Endothelial cell of umbilical vein (primary cell): ENCODE measurements around the gene ASB1. TPM values are rescaled to one million over a fixed set of nuclear protein-coding genes. Genes with fewer than 3 reads are reported as not detected.

Experiments
- BruUV-seq: library from RNA; stranded (reverse); fragments of 400-500 nt; replicated peaks from 2 replicates; lab custom pipeline; 2021; lab: Mats Ljungman, UMichigan
- CTCF ChIA-PET: fragments of 300-600, 350-600 bp; sonication (Branson Sonifier 250); formaldehyde crosslinking; loops from one replicate; lab custom pipeline; 2021; ENCODE audit warnings: antibody characterized with exemption, inconsistent platforms; lab: Charles Lee
- POLR2A ChIA-PET: fragments of 300-600, 350-600 bp; sonication (Branson Sonifier 250); formaldehyde crosslinking; loops from one replicate; lab custom pipeline; 2021; ENCODE audit warnings: antibody characterized with exemption, inconsistent platforms; lab: Charles Lee
- DNase-seq: peaks from one replicate; pipeline ENCODE4 v3.0.0-alpha.2; 2011; ENCODE audit warnings: low read depth, low spot score
- FAIRE-seq: peaks from 2 replicates; lab custom pipeline; 2011; peaks lifted over from hg19 to GRCh38; lab: Jason Lieb, UNC
- H2AFZ ChIP-seq: 2 replicates; pipeline ENCODE4 v1.6.0; 2012; ENCODE audit warnings: low read depth, low read length, control low read depth, inconsistent platforms
- H3K27ac ChIP-seq: 2 replicates; pipeline ENCODE4 v1.5.1; 2011; ENCODE audit warnings: low read depth, mild to moderate bottlenecking, control low read depth, low read length, moderate library complexity; ENCODE audit not compliant: insufficient read depth
- H3K27me3 ChIP-seq, 2 experiments: 2 replicates each; pipeline versions ENCODE4 v1.6.0 to v1.6.1; 2011; ENCODE audit warnings: low read length in 2 of 2, mixed read lengths in 1 of 2; ENCODE audit not compliant: control insufficient read depth in 2 of 2, insufficient read depth in 2 of 2
- H3K36me3 ChIP-seq, 2 experiments: 2 replicates in 1 of 2; 3 replicates in 1 of 2; pipeline ENCODE4 v1.5.1; 2011; ENCODE audit warnings: low read length in 2 of 2, mild to moderate bottlenecking in 1 of 2, moderate library complexity in 1 of 2; ENCODE audit not compliant: control insufficient read depth in 2 of 2, insufficient read depth in 2 of 2; ENCODE audit errors: extremely low read depth in 1 of 2
- H3K4me1 ChIP-seq: 3 replicates; pipeline ENCODE4 v1.5.1; 2011; ENCODE audit warnings: mild to moderate bottlenecking, low read length; ENCODE audit not compliant: control insufficient read depth, insufficient read depth; ENCODE audit errors: extremely low read depth
- H3K4me2 ChIP-seq: 2 replicates; pipeline ENCODE4 v1.6.1; 2011; ENCODE audit warnings: low read length, control low read depth, mixed read lengths; ENCODE audit not compliant: insufficient read depth
- H3K4me3 ChIP-seq, 3 experiments: fragments of 200-600 bp in 1 of 3; sonication (generic), shearing (Covaris generic) in 1 of 3; replicated peaks in 1 of 3; 2 replicates each; pipeline ENCODE4 v1.5.1; 2011 to 2016; ENCODE audit warnings: control low read depth in 3 of 3, low read length in 3 of 3, mild to moderate bottlenecking in 2 of 3, inconsistent platforms in 1 of 3, low read depth in 1 of 3, moderate library complexity in 1 of 3; ENCODE audit not compliant: insufficient read depth in 1 of 3
- H3K79me2 ChIP-seq: 2 replicates; pipeline ENCODE4 v1.6.0; 2012; ENCODE audit warnings: low read length, inconsistent platforms; ENCODE audit not compliant: control insufficient read depth, insufficient read depth
- H3K9ac ChIP-seq: replicated peaks from 2 replicates; pipeline ENCODE3; 2011; ENCODE audit warnings: low read length, control low read depth; ENCODE audit not compliant: insufficient read depth; ENCODE audit errors: extremely low read depth
- H3K9me1 ChIP-seq: replicated peaks from 3 replicates; pipeline ENCODE4 v1.6.0; 2011; ENCODE audit warnings: mild to moderate bottlenecking, low read length; ENCODE audit not compliant: control insufficient read depth, insufficient read depth; ENCODE audit errors: extremely low read depth
- H3K9me3 ChIP-seq: replicated peaks from 2 replicates; pipeline ENCODE4 v1.5.1; 2012; ENCODE audit warnings: low read length, inconsistent platforms; ENCODE audit not compliant: control insufficient read depth, insufficient read depth
- H4K20me1 ChIP-seq: replicated peaks from 2 replicates; pipeline ENCODE3; 2011; ENCODE audit warnings: mild to moderate bottlenecking, low read length; ENCODE audit not compliant: control insufficient read depth, insufficient read depth; ENCODE audit errors: extremely low read depth
- GATA2 ChIP-seq: IDR thresholded peaks from 2 replicates; pipeline ENCODE4 v1.7.0; 2011; ENCODE audit warnings: low read depth, mild to moderate bottlenecking, moderate library complexity, mixed read lengths, low read length; ENCODE audit not compliant: insufficient read length, insufficient read depth
- JUN ChIP-seq: IDR thresholded peaks from 2 replicates; pipeline ENCODE4 v1.6.1; 2011; ENCODE audit warnings: borderline replicate concordance, low read depth; ENCODE audit not compliant: insufficient read length, insufficient read depth
- POLR2A ChIP-seq: IDR thresholded peaks from 2 replicates; pipeline ENCODE4 v1.6.1; 2012; ENCODE audit warnings: low read depth, mild to moderate bottlenecking, control low read depth, low read length
- POLR2AphosphoS5 ChIP-seq: IDR thresholded peaks from 2 replicates; pipeline ENCODE4 v1.6.1; 2012; ENCODE audit warnings: low read depth, mild to moderate bottlenecking, control low read depth, low read length, moderate library complexity; ENCODE audit not compliant: insufficient read depth
- dilution Hi-C: fragments of 300-500 bp; cut with MboI; formaldehyde crosslinking; loops from one replicate; pipeline ENCODE4 v1.15.0; 2019; ENCODE audit warnings: low sequenced_read_pairs; ENCODE audit not compliant: extremely low pct_ligation_motif_present
- intact Hi-C: fragments of 100-400 bp; cut with micrococcal nuclease; formaldehyde crosslinking; loops from one replicate; pipeline ENCODE4 v1.10.0; 2022
- polyA plus RNA-seq, 4 experiments: library from polyadenylated mRNA; depleted of rRNA in 3 of 4; stranded (reverse) in 3 of 4; unstranded in 1 of 4; fragments of >200 nt; gene quantifications; 2 replicates each; pipeline versions ENCODE4 v1.2.1 to v1.2.3, GENCODE V29; 2011 to 2012; ENCODE audit warnings: missing spikeins in 1 of 4
- total RNA-seq: library from RNA; stranded (reverse); gene quantifications from 2 replicates; pipeline ENCODE4 v1.2.3, GENCODE V29; 2021
- TF ChIP-seq, protein P1 (sequence below): IDR thresholded peaks from 2 replicates; pipeline ENCODE4 v1.6.1; 2011; ENCODE audit not compliant: insufficient read depth, insufficient read length
- TF ChIP-seq, protein P2 (sequence below), 2 donors: IDR thresholded peaks; 1 replicate in 1 of 2; 2 replicates in 1 of 2; pipeline ENCODE4 v1.5.1; 2011; ENCODE audit warnings: low read length in 2 of 2, mild to moderate bottlenecking in 2 of 2, moderate library complexity in 2 of 2, control low read depth in 1 of 2, inconsistent platforms in 1 of 2, low read depth in 1 of 2; ENCODE audit not compliant: insufficient read depth in 1 of 2; ENCODE audit errors: extremely low read depth in 1 of 2

ASB1 gene
- total and polyA plus RNA-seq, 2 donors (not counting 3 experiments of a cell fraction or from before 2014, with no cell fraction given): 12.3 to 16.2 TPM

GRCh38 chr2:238473523-238473922 lies 46.8 kb downstream of the ASB1 start:
- Histone ChIP-seq H3K27ac (no peak overlapping the region), H3K9me1 (no peaks in the 10 kb centered on the region), H3K4me1 (no peaks in the 10 kb centered on the region), H3K36me3 (no peaks in the 10 kb centered on the region), H2AFZ (no peak overlapping the region), H4K20me1 (no peaks in the 10 kb centered on the region), H3K4me2 (no peak overlapping the region), H3K4me3 (no peak overlapping the region), H3K9me3 (no peaks in the 10 kb centered on the region), H3K79me2 (no peaks in the 10 kb centered on the region), H3K27me3 (peaks cover 0 to 8% of the 10 kb centered on the region in 2 experiments), H3K9ac (no peak overlapping the region)
- DNase-seq (no peak), FAIRE-seq (no peak)
- BruUV-seq: no TSS peak
- dilution Hi-C loops (loop anchor here (25.0 kb wide), 1 partner anchor 111 kb away; no protein-coding TSS in a partner anchor), intact Hi-C loops (no loop called here)
- POLR2A ChIA-PET: no interaction called here
- TF ChIP-seq, protein P1, sequence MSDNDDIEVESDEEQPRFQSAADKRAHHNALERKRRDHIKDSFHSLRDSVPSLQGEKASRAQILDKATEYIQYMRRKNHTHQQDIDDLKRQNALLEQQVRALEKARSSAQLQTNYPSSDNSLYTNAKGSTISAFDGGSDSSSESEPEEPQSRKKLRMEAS: no peak
- TF ChIP-seq JUN (no peak), GATA2 (no peak), POLR2A (no peak), POLR2AphosphoS5 (no peak)
- TF ChIP-seq, protein P2, sequence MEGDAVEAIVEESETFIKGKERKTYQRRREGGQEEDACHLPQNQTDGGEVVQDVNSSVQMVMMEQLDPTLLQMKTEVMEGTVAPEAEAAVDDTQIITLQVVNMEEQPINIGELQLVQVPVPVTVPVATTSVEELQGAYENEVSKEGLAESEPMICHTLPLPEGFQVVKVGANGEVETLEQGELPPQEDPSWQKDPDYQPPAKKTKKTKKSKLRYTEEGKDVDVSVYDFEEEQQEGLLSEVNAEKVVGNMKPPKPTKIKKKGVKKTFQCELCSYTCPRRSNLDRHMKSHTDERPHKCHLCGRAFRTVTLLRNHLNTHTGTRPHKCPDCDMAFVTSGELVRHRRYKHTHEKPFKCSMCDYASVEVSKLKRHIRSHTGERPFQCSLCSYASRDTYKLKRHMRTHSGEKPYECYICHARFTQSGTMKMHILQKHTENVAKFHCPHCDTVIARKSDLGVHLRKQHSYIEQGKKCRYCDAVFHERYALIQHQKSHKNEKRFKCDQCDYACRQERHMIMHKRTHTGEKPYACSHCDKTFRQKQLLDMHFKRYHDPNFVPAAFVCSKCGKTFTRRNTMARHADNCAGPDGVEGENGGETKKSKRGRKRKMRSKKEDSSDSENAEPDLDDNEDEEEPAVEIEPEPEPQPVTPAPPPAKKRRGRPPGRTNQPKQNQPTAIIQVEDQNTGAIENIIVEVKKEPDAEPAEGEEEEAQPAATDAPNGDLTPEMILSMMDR (IDR thresholded peaks at IDR 0.05; ENCODE audit: extremely low read depth in 1 of 2, insufficient read depth in 1 of 2, low read depth in 1 of 2, low read length in 2 of 2): no peak
- CTCF ChIA-PET: interaction anchor here (0.9 to 1.2 kb wide), 2 partner anchors 103 to 116 kb away, joined by 3 to 6 read pairs; no protein-coding TSS in a partner anchor
